Neural progenitor cell (in vitro differentiated cells): ENCODE measurements around the gene KLK2. TPM values are rescaled to one million over a fixed set of nuclear protein-coding genes. Genes with fewer than 3 reads are reported as not detected.

Experiments
- DNase-seq: peaks from one replicate; pipeline ENCODE4 v3.0.0-alpha.2; 2016; ENCODE audit warnings: low spot score
- H2AFZ ChIP-seq: fragments of 200-600 bp; sonication (generic); replicated peaks from 2 replicates; pipeline ENCODE4 v1.6.1; 2016; ENCODE audit warnings: antibody characterized with exemption
- H3F3A ChIP-seq: fragments of 200-600 bp; sonication (generic); 2 replicates; pipeline ENCODE4 v1.6.1; 2016; ENCODE audit warnings: antibody characterized with exemption, low read depth
- H3K27ac ChIP-seq: fragments of 200-600 bp; sonication (generic); 2 replicates; pipeline ENCODE4 v1.5.1; 2016; ENCODE audit warnings: mild to moderate bottlenecking
- H3K27me3 ChIP-seq: fragments of 200-600 bp; sonication (generic); 2 replicates; pipeline ENCODE4 v1.6.1; 2016; ENCODE audit warnings: mild to moderate bottlenecking, moderate library complexity
- H3K36me3 ChIP-seq: fragments of 200-600 bp; sonication (generic); 2 replicates; pipeline ENCODE4 v1.5.1; 2016
- H3K4me1 ChIP-seq: fragments of 200-600 bp; sonication (generic); 2 replicates; pipeline ENCODE4 v1.6.1; 2016; ENCODE audit warnings: mixed run types
- H3K4me2 ChIP-seq: fragments of 200-600 bp; sonication (generic); 2 replicates; pipeline ENCODE4 v1.6.1; 2016
- H3K4me3 ChIP-seq: fragments of 200-600 bp; sonication (generic); 2 replicates; pipeline ENCODE4 v1.5.1; 2016
- H3K79me2 ChIP-seq: fragments of 200-600 bp; sonication (generic); 2 replicates; pipeline ENCODE4 v1.6.1; 2016; ENCODE audit warnings: low read depth
- H3K9ac ChIP-seq: fragments of 200-600 bp; sonication (generic); 2 replicates; pipeline ENCODE4 v1.6.1; 2016
- H3K9me3 ChIP-seq: fragments of 200-600 bp; sonication (generic); 2 replicates; pipeline ENCODE4 v1.5.1; 2016; ENCODE audit warnings: low read depth
- H4K20me1 ChIP-seq: fragments of 200-600 bp; sonication (generic); 2 replicates; pipeline ENCODE4 v1.6.1; 2016; ENCODE audit warnings: low read depth
- H3K27ac Mint-ChIP-seq: 3 replicates; pipeline ENCODE4 v1.8.0; 2021; ENCODE audit warnings: mixed read lengths
- H3K27me3 Mint-ChIP-seq: 2 replicates; pipeline ENCODE4 v1.8.0; 2022; ENCODE audit warnings: low read depth, mild to moderate bottlenecking, inconsistent platforms, moderate library complexity, mixed read lengths; ENCODE audit not compliant: insufficient read depth
- H3K36me3 Mint-ChIP-seq: 3 replicates; pipeline ENCODE4 v1.8.0; 2021; ENCODE audit warnings: mixed read lengths
- H3K4me1 Mint-ChIP-seq: 3 replicates; pipeline ENCODE4 v1.8.0; 2021; ENCODE audit warnings: mixed read lengths
- H3K4me3 Mint-ChIP-seq: 3 replicates; pipeline ENCODE4 v1.8.0; 2021; ENCODE audit warnings: mild to moderate bottlenecking, moderate library complexity, mixed read lengths
- H3K9me3 Mint-ChIP-seq: 3 replicates; pipeline ENCODE4 v1.8.0; 2020; ENCODE audit warnings: mixed read lengths
- EZH2 ChIP-seq: fragments of 200-600 bp; sonication (generic); IDR thresholded peaks from 2 replicates; pipeline ENCODE4 v1.6.1; 2017; ENCODE audit warnings: antibody characterized with exemption, mild to moderate bottlenecking, moderate library complexity
- EZH2phosphoT487 ChIP-seq: fragments of 200-600 bp; sonication (generic); IDR thresholded peaks from 2 replicates; pipeline ENCODE4 v1.6.1; 2017; ENCODE audit warnings: antibody characterized with exemption
- total RNA-seq: library from RNA; depleted of rRNA; stranded (reverse); fragments of >200 nt; gene quantifications from 2 replicates; pipeline ENCODE4 v1.2.3, GENCODE V29; 2015; ENCODE audit warnings: low replicate concordance
- TF ChIP-seq, protein P1 (sequence below): fragments of 200-600 bp; sonication (generic); IDR thresholded peaks from 2 replicates; pipeline ENCODE4 v1.5.1; 2017; ENCODE audit warnings: antibody characterized with exemption, mild to moderate bottlenecking

The KLK2 gene
- total RNA-seq, 1 donor from 2014 or later, result not detected

DNA sequence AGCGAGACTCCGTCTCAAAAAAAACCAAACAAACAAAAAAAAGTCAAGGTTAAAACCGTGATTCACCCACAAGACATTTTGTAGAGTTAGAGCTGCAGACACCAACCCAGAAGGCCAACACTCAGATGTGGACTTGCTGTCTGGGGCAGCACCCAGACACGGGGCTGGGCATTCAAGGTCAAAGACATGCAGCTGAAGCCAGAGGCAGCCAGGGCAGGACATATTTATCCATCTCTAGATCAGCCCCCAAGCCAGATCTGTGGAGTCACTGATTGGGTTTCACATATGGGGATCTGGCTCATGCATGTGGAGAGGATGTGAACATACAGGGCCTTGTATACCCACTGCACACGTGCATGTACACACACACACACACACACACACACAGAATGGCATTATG, 43.4 kb upstream of the KLK2 start:
- Histone ChIP-seq H3K27ac (no peak overlapping the region), H3K4me1 (no peaks in the 10 kb centered on the region), H3K79me2 (no peaks in the 10 kb centered on the region), H3K9ac (no peak overlapping the region), H3K27me3 (peaks cover 38% of the 10 kb centered on the region), H3K4me2 (no peak overlapping the region), H3K9me3 (no peaks in the 10 kb centered on the region), H3K4me3 (no peak overlapping the region), H2AFZ (no peak overlapping the region), H3F3A (no peaks in the 10 kb centered on the region), H3K36me3 (no peaks in the 10 kb centered on the region), H4K20me1 (no peaks in the 10 kb centered on the region)
- no peak overlapping the region for H3K27ac Mint-ChIP-seq
- H3K4me3 Mint-ChIP-seq, result no peak overlapping the region
- peaks cover 25% of the 10 kb centered on the region for H3K27me3 Mint-ChIP-seq
- H3K9me3 Mint-ChIP-seq, result peaks cover 6% of the 10 kb centered on the region
- no peaks in the 10 kb centered on the region for H3K36me3 Mint-ChIP-seq
- no peak for DNase-seq
- TF ChIP-seq EZH2 (no peak), EZH2phosphoT487 (no peak)
- TF ChIP-seq, protein P1, sequence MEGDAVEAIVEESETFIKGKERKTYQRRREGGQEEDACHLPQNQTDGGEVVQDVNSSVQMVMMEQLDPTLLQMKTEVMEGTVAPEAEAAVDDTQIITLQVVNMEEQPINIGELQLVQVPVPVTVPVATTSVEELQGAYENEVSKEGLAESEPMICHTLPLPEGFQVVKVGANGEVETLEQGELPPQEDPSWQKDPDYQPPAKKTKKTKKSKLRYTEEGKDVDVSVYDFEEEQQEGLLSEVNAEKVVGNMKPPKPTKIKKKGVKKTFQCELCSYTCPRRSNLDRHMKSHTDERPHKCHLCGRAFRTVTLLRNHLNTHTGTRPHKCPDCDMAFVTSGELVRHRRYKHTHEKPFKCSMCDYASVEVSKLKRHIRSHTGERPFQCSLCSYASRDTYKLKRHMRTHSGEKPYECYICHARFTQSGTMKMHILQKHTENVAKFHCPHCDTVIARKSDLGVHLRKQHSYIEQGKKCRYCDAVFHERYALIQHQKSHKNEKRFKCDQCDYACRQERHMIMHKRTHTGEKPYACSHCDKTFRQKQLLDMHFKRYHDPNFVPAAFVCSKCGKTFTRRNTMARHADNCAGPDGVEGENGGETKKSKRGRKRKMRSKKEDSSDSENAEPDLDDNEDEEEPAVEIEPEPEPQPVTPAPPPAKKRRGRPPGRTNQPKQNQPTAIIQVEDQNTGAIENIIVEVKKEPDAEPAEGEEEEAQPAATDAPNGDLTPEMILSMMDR, result no peak
- no peaks in the 10 kb centered on the region for H3K4me1 Mint-ChIP-seq

DNA sequence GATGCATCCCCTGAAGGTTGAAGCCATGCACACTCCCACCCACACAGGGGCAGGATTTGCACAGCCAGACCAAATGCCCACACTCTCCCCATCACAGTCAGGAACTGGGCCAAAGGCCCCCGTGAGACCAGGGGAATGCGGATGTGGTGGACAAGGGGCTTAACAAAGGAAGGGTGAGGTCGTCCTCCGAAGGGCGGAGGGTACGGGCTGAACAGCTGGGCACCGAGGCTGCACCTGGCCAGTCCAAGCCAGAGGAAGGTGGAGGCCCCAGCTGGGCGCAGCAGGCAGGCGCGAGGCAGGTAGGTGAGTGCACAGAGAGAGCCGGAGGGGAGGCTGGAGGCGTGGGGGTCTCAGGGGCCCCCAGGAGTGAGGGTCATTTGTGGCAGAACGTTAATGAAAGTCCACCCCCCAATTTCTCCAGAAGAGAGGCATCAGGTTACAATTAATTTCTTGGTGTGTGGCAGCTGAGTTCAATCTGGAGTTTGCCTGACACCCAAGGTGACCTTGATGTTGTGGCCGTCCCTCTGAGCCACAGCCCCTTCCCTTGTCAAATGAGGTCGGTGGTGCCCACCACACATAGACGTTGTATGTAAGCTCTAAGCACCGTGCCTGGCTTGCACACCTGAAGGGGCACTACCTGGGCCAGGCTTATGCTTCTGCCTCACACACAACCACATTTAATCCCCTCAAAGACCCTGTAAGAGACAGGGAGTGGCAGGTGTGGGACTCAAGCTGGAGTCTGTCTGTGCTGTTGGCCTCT, 42.8 kb upstream of the KLK2 start:
- Histone ChIP-seq H4K20me1 (no peaks in the 10 kb centered on the region), H3F3A (no peaks in the 10 kb centered on the region), H3K4me1 (no peaks in the 10 kb centered on the region), H3K36me3 (no peaks in the 10 kb centered on the region), H3K4me3 (no peak overlapping the region), H3K9ac (no peak overlapping the region), H3K4me2 (no peak overlapping the region), H3K79me2 (no peaks in the 10 kb centered on the region), H3K9me3 (no peaks in the 10 kb centered on the region), H3K27ac (no peak overlapping the region), H3K27me3 (peaks cover 45% of the 10 kb centered on the region), H2AFZ (no peak overlapping the region)
- no peaks in the 10 kb centered on the region for H3K4me1 Mint-ChIP-seq
- no peaks in the 10 kb centered on the region for H3K36me3 Mint-ChIP-seq
- H3K27ac Mint-ChIP-seq, result no peak overlapping the region
- H3K4me3 Mint-ChIP-seq, result no peak overlapping the region
- TF ChIP-seq EZH2 (no peak), EZH2phosphoT487 (no peak)
- TF ChIP-seq, protein P1, result no peak
- DNase-seq, result no peak
- peaks cover 31% of the 10 kb centered on the region for H3K27me3 Mint-ChIP-seq
- peaks cover 6% of the 10 kb centered on the region for H3K9me3 Mint-ChIP-seq

DNA sequence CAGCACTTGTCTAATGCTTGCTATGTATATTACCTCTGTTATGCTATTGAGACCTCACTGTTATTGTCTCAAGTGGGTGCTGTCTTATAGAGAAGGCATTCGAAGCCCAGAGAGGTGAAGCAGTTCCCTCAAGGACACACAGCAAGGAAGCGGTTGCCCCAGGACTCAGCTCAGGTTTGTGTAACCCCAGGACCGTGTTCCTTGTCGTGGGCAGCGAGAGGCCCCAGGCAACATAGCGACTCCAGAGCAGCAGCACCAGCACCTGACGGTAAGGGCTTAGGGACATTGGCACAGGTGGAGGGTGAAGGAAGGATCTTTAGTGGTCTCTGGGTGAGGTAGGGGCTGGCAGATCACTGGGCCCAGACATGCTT, 42.2 kb upstream of the KLK2 start:
- H3K4me1 ChIP-seq, result no peaks in the 10 kb centered on the region
- Mint-ChIP-seq H3K4me3 (no peak overlapping the region), H3K4me1 (no peaks in the 10 kb centered on the region), H3K27me3 (peaks cover 33% of the 10 kb centered on the region), H3K27ac (no peak overlapping the region), H3K36me3 (no peaks in the 10 kb centered on the region), H3K9me3 (peaks cover 6% of the 10 kb centered on the region)
- no peak overlapping the region for H3K4me2 ChIP-seq
- no peak overlapping the region for H2AFZ ChIP-seq
- H3K79me2 ChIP-seq, result no peaks in the 10 kb centered on the region
- H3F3A ChIP-seq, result no peaks in the 10 kb centered on the region
- DNase-seq, result no peak
- H3K9me3 ChIP-seq, result no peaks in the 10 kb centered on the region
- H3K9ac ChIP-seq, result no peak overlapping the region
- no peak overlapping the region for H3K4me3 ChIP-seq
- no peaks in the 10 kb centered on the region for H3K36me3 ChIP-seq
- H3K27me3 ChIP-seq, result peaks cover 51% of the 10 kb centered on the region
- TF ChIP-seq EZH2phosphoT487 (no peak), EZH2 (no peak)
- TF ChIP-seq, protein P1, result no peak
- no peaks in the 10 kb centered on the region for H4K20me1 ChIP-seq
- no peak overlapping the region for H3K27ac ChIP-seq
